HG03571 (cell line): ENCODE results near the gene MAP4K3.

Source experiments
- ATAC-seq: cut with Tn5 transposase; IDR thresholded peaks from one replicate; pipeline ENCODE4 v1.9.1; 2021; ENCODE audit not compliant: unreplicated experiment

Gene MAP4K3

GRCh38 chr2:39308778-39309177, 128.3 kb downstream of the MAP4K3 start:
- no peak for ATAC-seq

GRCh38 chr2:39306626-39307025, 130.5 kb downstream of the MAP4K3 start:
- no peak for ATAC-seq

GRCh38 chr2:39304729-39305128, 132.4 kb downstream of the MAP4K3 start:
- no peak for ATAC-seq

- ATAC-seq: no peak
Measured at GRCh38 chr2:39304200-39304599, 132.9 kb downstream of the MAP4K3 start.

- ATAC-seq: no peak
Measured at GRCh38 chr2:39301352-39301751, 135.7 kb downstream of the MAP4K3 start.

GRCh38 chr2:39300044-39300978, 136.8 kb downstream of the MAP4K3 start:
- ATAC-seq: no peak

- no peak for ATAC-seq
Measured at GRCh38 chr2:39290433-39290832, 146.7 kb downstream of the MAP4K3 start.

GRCh38 chr2:39289609-39290008, 147.5 kb downstream of the MAP4K3 start:
- no peak for ATAC-seq

GRCh38 chr2:39283561-39283960, 153.5 kb downstream of the MAP4K3 start:
- ATAC-seq: no peak

GRCh38 chr2:39281391-39281790, 155.7 kb downstream of the MAP4K3 start:
- no peak for ATAC-seq

GRCh38 chr2:39275016-39275415, 162.1 kb downstream of the MAP4K3 start:
- ATAC-seq: no peak

- ATAC-seq: no peak
Measured at GRCh38 chr2:39269941-39270340, 167.1 kb downstream of the MAP4K3 start.

- no peak for ATAC-seq
Measured at GRCh38 chr2:39266916-39267434, 170.1 kb downstream of the MAP4K3 start.

- ATAC-seq: peak; percentile 81
Measured at GRCh38 chr2:39266139-39266805, 170.8 kb downstream of the MAP4K3 start.

GRCh38 chr2:39265315-39265714, 171.8 kb downstream of the MAP4K3 start:
- ATAC-seq: no peak

- peak; percentile 55 for ATAC-seq
Measured at GRCh38 chr2:39264733-39265132, 172.4 kb downstream of the MAP4K3 start.

- no peak for ATAC-seq
Measured at GRCh38 chr2:39260087-39260486, 177.0 kb downstream of the MAP4K3 start.

- no peak for ATAC-seq
Measured at GRCh38 chr2:39256040-39256439, 181.0 kb downstream of the MAP4K3 start.

- ATAC-seq: no peak
Measured at GRCh38 chr2:39252888-39253518, 184.1 kb downstream of the MAP4K3 start.

- no peak for ATAC-seq
Measured at GRCh38 chr2:39247512-39248043, 189.5 kb downstream of the MAP4K3 start.

- ATAC-seq: no peak
Measured at GRCh38 chr2:39246382-39246980, 190.6 kb downstream of the MAP4K3 start.
